Neutrophil (primary cell): Measurements from ENCODE around the gene DNAH14.
"Not testable (repeated sequence)": the region's sequence is repeated elsewhere in the genome, so short reads cannot be mapped to it uniquely, and the experiment has no call there.

Experiments
- H3K27ac ChIP-seq: fragments of 200-600 bp; sonication (generic); 2 replicates; pipeline ENCODE4 v1.5.1; 2016; ENCODE audit warnings: mild to moderate bottlenecking, moderate library complexity
- H3K27me3 ChIP-seq: fragments of 200-600 bp; sonication (generic); 2 replicates; pipeline ENCODE4 v1.6.0; 2016; ENCODE audit warnings: mild to moderate bottlenecking
- H3K36me3 ChIP-seq: fragments of 200-600 bp; sonication (generic); 2 replicates; pipeline ENCODE4 v1.5.1; 2017
- H3K4me1 ChIP-seq, 2 experiments: fragments of 200-600 bp in 1 of 2; sonication (generic) in 1 of 2; 1 replicate in 1 of 2; 2 replicates in 1 of 2; pipeline versions ENCODE4 v1.5.1 to v1.6.1; 2013 to 2016; ENCODE audit warnings: low read depth in 1 of 2, low read length in 1 of 2, mild to moderate bottlenecking in 1 of 2, moderate library complexity in 1 of 2; ENCODE audit not compliant: control insufficient read depth in 1 of 2, insufficient read depth in 1 of 2
- H3K4me3 ChIP-seq, 2 experiments: fragments of 200-600 bp in 1 of 2; sonication (generic) in 1 of 2; 1 replicate in 1 of 2; 2 replicates in 1 of 2; pipeline ENCODE4 v1.5.1; 2013 to 2016; ENCODE audit warnings: low read depth in 1 of 2, low read length in 1 of 2, mild to moderate bottlenecking in 1 of 2, moderate library complexity in 1 of 2
- H3K9me3 ChIP-seq: fragments of 200-600 bp; sonication (generic); 2 replicates; pipeline ENCODE4 v1.5.1; 2016
- TF ChIP-seq, protein P1 (sequence below): fragments of 200-600 bp; sonication (generic); IDR thresholded peaks from 2 replicates; pipeline ENCODE4 v1.5.1; 2016; ENCODE audit warnings: antibody characterized with exemption

Gene DNAH14

DNA sequence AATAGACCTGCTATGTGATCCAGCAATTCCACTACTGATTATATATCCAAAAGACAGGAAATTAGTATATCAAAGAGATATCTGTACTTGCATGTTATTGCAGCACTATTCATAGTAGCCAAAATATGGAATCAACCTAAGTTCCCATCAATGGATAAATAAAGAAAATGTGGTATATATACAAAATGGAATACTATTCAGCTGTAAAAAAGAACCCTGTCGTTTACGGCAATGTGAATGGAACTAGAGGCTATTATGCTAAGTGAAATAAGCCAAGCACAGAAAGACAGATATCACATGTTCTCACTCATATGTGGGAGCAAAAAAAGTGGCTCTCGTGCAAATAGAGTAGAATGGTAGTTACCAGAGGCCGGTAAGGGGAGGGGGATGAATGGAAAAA, 9.2 kb downstream of the DNAH14 start:
- Histone ChIP-seq H3K4me3 (no peak overlapping the region), H3K27ac (no peak overlapping the region), H3K4me1 (no peaks in the 10 kb centered on the region), H3K36me3 (no peaks in the 10 kb centered on the region), H3K27me3 (no peaks in the 10 kb centered on the region), H3K9me3 (peaks cover 4% of the 10 kb centered on the region)
- TF ChIP-seq, protein P1, sequence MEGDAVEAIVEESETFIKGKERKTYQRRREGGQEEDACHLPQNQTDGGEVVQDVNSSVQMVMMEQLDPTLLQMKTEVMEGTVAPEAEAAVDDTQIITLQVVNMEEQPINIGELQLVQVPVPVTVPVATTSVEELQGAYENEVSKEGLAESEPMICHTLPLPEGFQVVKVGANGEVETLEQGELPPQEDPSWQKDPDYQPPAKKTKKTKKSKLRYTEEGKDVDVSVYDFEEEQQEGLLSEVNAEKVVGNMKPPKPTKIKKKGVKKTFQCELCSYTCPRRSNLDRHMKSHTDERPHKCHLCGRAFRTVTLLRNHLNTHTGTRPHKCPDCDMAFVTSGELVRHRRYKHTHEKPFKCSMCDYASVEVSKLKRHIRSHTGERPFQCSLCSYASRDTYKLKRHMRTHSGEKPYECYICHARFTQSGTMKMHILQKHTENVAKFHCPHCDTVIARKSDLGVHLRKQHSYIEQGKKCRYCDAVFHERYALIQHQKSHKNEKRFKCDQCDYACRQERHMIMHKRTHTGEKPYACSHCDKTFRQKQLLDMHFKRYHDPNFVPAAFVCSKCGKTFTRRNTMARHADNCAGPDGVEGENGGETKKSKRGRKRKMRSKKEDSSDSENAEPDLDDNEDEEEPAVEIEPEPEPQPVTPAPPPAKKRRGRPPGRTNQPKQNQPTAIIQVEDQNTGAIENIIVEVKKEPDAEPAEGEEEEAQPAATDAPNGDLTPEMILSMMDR: no peak

- no peak overlapping the region for H3K4me3 ChIP-seq
- no peaks in the 10 kb centered on the region for H3K4me1 ChIP-seq
- TF ChIP-seq, protein P1: no peak
- H3K27ac ChIP-seq: no peak overlapping the region
- no peaks in the 10 kb centered on the region for H3K9me3 ChIP-seq
- H3K27me3 ChIP-seq: no peaks in the 10 kb centered on the region
- H3K36me3 ChIP-seq: no peaks in the 10 kb centered on the region
These were observed 10.5 kb downstream of the DNAH14 start for GRCh38 chr1:224939844-224940425.

DNA sequence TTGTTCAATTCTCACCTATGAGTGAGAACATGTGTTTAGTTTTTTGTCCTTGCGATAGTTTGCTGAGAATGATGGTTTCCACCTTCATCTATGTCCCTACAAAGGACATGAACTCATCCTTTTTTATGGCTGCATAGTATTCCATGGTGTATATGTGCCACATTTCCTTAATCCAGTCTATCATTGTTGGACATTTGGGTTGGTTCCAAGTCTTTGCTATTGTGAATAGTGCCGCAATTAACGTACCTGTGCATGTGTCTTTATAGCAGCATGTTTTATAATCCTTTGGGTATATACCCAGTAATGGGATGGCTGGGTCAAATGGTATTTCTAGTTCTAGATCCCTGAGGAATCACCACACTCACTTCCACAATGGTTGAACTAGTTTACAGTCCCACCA, 11.3 kb downstream of the DNAH14 start:
- H3K27me3 ChIP-seq, H3K4me3 ChIP-seq, H3K9me3 ChIP-seq, H3K4me1 ChIP-seq, H3K27ac ChIP-seq, H3K36me3 ChIP-seq: not testable (repeated sequence)

- not testable (repeated sequence) for H3K27ac ChIP-seq, H3K27me3 ChIP-seq, H3K4me3 ChIP-seq, H3K9me3 ChIP-seq, H3K4me1 ChIP-seq, H3K36me3 ChIP-seq
These were observed 16.3 kb downstream of the DNAH14 start for GRCh38 chr1:224945651-224946348.

DNA sequence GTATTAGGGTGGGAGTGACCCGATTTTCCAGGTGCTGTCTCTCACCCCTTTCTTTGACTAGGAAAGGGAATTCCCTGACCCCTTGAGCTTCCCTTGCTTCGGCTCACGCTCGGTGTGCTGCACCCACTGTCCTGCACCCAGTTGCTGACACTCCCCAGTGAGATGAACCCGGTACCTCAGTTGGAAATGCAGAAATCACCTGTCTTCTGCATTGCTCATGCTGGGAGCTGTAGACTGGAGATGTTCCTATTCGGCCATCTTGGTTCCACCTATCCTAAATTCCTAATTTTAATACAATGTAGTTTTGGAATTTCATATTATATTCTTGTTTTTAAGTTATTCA, 16.8 kb downstream of the DNAH14 start:
- H3K4me3 ChIP-seq, H3K4me1 ChIP-seq, H3K9me3 ChIP-seq, H3K27ac ChIP-seq, H3K36me3 ChIP-seq, H3K27me3 ChIP-seq: not testable (repeated sequence)

DNA sequence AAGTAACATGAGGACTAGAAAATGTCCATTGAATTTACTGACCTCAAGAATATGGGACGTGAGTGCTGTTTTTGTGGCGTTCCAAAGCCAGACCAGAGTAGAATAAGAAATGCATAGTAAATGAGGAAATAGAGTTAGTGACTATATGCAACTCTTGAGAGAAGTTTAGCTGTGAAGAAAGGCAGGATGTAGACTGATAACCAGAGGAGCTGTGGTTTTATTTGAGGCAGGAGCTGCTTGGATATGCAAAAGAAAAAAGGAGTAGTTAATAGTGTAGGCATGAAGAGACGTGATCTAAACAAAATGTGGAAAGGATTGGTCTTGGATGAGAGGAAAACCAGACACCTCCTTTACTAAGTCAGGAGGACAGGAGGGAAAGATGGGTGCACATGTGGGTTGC, 28.2 kb downstream of the DNAH14 start:
- no peak overlapping the region for H3K4me3 ChIP-seq
- no peaks in the 10 kb centered on the region for H3K27me3 ChIP-seq
- H3K9me3 ChIP-seq: no peaks in the 10 kb centered on the region
- H3K27ac ChIP-seq: no peak overlapping the region
- H3K4me1 ChIP-seq: no peaks in the 10 kb centered on the region
- TF ChIP-seq, protein P1: no peak
- H3K36me3 ChIP-seq: no peaks in the 10 kb centered on the region

- H3K36me3 ChIP-seq: no peaks in the 10 kb centered on the region
These were observed 29.0 kb downstream of the DNAH14 start for GRCh38 chr1:224958490-224958889.

More at GRCh38 chr1:224958490-224958889, 29.0 kb downstream of the DNAH14 start:
- Histone ChIP-seq H3K27ac (no peak overlapping the region), H3K9me3 (no peaks in the 10 kb centered on the region), H3K27me3 (no peaks in the 10 kb centered on the region), H3K4me3 (no peak overlapping the region), H3K4me1 (no peaks in the 10 kb centered on the region)
- TF ChIP-seq, protein P1: no peak
